Stimulated activated CD8-positive, alpha-beta memory T cell treated with anti-CD3 and anti-CD28 coated beads, Interleukin-2, amount 100 ng/mL, for 1 hour (primary cell): ENCODE measurements around the gene SAMD8.
"Not testable (repeated sequence)": the region's sequence is repeated elsewhere in the genome, so short reads cannot be mapped to it uniquely, and the experiment has no call there.

ENCODE experiments used
- DNase-seq, 2 donors: peaks; one replicate each; pipeline ENCODE4 v3.0.0-alpha.2; 2020; ENCODE audit warnings: low read depth in 2 of 2

SAMD8 gene

DNA sequence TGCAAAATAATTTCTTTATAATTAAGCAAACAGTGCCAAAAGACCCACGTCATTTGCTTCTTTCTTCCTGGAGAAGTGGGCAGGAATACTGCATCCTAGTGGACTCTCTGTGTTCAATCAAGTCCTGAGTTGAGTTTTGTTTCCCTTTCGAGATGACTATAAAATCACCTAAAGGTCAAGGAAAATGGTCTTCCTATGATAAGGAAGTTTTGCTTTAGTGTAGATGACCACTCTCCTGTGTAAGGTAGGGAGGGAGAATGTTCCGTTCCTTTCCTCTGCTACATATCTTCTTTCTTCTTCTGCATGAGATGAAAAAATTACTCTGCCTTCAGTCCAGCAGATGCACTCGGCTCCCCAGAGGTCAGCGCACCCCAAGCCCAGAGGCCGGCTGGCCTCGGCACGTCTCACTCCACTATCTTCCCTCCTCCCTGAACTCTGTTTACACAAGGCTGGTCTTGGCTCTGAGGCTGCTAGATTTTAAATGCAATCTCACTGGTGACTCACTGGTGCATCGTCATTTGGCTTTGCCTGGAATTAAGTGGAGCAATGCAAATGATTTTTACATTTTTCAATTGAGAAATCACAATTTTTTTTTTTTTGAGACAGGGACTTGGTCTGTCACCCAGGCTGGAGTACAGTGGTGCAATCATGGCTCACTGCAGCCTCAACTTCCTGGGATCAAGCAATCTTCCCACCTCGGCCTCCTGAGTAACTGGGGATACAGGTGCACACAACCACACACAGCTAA is 80.5 kb downstream of the SAMD8 start:
- no peak for DNase-seq

DNA sequence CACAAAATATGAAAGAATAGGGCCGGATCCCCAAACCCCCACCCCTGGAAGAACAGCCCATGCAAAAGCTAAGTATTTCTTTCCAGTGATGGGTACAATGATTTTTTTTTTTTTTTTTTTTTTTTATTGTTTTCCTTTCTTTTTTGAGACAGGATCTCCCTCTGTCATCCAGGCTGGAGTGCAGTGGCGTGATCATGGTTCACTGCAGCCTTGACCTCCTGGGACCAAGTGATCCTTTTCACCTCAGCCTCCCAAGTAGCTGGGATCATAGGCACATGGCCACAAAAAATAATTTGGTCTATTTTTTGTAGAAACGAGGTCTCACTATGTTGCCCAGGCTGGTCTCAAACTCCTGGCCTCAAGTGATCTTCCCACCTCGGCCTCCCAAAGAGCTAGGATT is 83.2 kb downstream of the SAMD8 start:
- not testable (repeated sequence) for DNase-seq

- no peak for DNase-seq
These were observed 83.7 kb downstream of the SAMD8 start for GRCh38 chr10:75195035-75195763.

GRCh38 chr10:75197066-75197465 is 85.6 kb downstream of the SAMD8 start:
- DNase-seq, result no peak

DNA sequence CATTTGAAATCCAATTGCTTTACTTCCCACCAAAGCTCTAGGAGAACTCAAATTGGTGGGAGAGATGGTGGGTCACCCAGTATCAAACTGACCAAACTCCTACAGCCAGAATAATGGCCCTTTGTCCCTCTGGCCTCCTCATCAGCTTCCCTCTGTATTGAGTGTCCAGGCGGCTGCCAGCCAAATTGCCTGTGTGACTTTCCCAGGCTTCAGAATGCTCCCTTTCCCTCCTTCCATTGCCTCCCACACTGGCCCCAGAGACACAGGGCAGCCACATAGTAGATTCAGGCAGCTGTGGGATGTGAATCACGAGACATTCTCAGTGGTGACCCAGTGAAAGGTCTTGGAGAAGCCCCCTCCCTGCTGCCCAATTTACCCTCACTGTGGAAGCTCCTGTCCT is 86.5 kb downstream of the SAMD8 start:
- no peak for DNase-seq

- not testable (repeated sequence) for DNase-seq
These were observed 88.5 kb downstream of the SAMD8 start for GRCh38 chr10:75199949-75200348.

DNA sequence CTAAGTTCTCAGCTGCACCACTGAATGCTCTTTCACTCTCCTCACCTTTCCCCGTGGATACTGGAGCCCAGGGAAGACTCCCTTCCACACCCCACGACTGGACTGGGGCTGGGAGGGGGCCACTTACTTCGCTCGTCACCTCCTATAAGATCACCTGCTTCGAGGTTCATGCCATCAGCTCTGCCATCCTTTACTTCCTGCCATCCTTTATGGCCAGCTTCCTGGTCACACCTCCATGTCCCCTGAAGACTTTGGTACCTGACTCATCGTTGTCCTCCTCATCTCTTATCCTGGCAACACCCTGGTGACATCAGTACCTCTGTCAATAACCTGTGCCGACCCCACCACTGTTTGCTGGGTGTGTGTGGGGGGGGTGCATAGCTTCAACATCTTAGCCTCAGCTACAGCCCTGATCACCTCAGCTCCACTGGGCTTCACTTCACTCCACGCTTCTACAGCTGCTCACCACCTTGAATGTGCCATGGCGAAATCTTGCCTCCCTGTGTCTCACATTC is 90.4 kb downstream of the SAMD8 start:
- DNase-seq, result no peak

DNA sequence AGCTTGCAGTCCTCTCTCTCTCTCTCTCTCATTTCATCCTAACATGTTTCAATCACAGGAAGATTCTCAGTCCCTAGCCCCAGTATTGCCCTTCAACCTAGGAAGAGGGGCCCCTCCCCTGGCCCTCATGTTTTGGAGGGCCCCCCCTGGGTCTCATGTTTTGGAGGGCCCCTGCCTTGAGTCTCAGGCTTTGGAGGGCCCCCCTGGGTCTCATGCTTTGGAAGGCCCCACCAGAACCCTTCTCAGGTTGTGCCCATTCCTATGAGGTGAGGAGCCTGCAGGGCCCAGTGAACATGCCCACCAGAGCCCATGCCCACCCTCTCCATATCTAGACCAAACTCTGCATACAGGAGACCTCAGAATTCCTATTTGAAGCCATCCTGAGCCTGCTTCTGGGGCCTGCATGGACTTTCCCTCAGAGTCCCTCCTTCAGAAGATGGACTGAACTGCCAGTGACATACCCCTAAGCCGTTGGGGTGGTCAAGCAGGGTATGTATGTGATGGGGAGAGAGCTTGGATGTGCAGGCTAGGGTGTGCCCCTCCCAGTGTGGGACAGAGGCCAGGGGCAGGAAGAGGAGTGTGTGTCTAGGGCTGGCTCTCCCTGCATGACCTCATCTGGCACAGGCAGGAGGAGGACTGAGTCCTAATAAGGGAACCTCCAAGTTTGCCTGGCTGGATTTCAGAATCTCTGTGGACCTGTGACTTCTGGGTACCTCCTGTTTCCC is 91.0 kb downstream of the SAMD8 start:
- no peak for DNase-seq

DNA sequence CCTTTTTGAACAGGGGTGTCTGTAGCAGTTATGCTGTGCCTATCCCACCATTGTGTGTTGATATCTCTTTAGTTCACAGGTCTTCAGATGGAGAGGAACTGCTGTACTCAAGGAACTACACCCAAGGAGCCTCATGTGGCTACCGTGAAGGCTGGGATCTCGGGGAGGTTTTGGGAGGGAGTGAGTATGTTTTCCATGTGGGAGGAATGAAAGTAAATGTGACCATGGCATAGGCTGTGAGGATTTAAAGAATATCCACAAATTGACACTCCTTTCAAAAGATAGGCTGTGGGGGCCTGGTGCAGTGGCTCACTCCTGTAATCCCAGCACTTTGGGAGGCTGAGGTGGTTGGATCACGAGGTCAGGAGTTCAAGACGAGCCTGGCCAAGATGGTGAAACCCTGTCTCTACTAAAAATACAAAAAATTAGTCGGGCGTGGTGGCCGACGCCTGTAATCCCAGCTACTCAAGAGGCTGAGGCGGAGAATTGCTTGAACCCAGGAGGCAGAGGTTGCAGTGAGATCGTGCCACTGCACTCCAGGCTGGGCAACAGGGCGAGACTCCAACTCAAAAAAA is 91.7 kb downstream of the SAMD8 start:
- not testable (repeated sequence) for DNase-seq

GRCh38 chr10:75203724-75204123 is 92.3 kb downstream of the SAMD8 start:
- no peak for DNase-seq

DNA sequence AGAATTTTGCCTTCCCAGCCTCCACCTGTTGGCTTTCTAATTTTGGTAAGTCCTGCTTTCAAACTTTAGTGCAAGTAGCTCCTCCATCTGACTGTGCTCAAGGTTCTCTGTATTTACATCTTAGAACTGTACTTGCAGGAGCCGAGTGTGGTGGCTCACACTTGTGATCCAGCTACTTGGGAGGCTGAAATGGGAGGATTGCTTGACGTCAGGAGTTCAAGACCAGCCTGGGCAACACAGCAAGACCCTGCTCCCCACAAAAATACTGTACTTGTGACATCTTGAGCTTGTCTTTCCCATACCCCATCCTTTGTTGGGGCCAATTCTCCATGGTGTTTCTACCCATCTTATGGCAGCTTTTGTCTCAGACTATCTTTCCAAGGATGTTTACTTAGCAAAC is 94.5 kb downstream of the SAMD8 start:
- no peak for DNase-seq

- DNase-seq, result not testable (repeated sequence)
These were observed 95.2 kb downstream of the SAMD8 start for GRCh38 chr10:75206638-75207037.

- DNase-seq, result no peak
These were observed 95.8 kb downstream of the SAMD8 start for GRCh38 chr10:75207079-75207856.

DNA sequence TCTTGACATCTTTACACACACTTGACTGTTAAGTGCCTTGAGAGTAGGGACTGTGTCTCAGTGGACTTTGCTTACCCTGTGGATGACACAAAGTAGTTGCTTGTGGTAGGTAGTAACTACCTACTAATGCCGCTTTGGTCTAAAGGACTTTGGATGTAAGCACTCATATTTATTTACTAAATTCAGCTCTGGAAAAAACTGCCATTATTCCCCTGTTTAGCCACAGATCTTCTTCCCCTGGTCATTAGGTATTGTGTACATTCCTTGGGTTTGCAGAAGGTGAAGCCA is 96.3 kb downstream of the SAMD8 start:
- DNase-seq, result no peak

GRCh38 chr10:75208181-75208580 is 96.7 kb downstream of the SAMD8 start:
- no peak for DNase-seq

DNA sequence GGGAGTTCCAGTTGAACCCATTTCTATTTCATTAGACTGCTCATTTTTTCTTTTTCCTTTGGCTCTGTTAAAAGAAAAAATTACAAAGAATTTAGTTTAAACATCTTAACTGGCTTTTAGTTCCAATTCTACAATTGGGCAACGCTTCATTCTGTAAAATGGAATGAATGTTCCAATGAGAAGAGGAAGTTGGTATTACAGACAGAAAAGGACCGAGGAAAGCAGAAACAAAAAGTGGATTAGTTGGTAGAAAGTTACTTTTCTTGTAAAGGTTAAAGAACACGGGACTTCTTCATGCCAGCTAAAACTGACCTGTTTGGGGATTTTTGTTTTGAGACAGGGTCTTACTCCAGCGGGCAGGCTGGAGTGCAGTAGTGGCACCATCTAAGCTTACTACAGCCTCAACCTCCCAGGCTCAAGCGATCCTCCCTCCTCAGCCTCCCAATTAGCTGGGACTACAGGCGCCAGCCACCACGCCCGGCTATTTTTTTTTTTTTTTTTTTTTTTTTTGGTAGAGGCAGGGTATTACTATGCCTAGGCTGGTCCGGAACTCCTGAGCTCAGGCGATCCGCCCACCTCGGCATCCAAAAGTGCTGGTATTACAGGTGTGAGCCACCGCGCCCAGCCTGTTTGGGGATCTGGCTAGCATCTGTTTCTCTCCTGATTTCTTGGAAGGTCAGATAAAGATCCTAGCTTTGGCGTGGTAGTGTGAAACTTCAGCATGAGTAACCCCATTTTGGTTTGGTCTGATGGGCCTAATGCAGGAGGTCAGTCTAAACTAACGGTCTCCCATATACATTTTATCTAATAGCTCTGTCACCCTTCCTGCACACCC is 97.8 kb downstream of the SAMD8 start:
- DNase-seq, result no peak

- DNase-seq, result peak; percentile 48 to 62
These were observed 98.4 kb downstream of the SAMD8 start for GRCh38 chr10:75209921-75210281.

DNA sequence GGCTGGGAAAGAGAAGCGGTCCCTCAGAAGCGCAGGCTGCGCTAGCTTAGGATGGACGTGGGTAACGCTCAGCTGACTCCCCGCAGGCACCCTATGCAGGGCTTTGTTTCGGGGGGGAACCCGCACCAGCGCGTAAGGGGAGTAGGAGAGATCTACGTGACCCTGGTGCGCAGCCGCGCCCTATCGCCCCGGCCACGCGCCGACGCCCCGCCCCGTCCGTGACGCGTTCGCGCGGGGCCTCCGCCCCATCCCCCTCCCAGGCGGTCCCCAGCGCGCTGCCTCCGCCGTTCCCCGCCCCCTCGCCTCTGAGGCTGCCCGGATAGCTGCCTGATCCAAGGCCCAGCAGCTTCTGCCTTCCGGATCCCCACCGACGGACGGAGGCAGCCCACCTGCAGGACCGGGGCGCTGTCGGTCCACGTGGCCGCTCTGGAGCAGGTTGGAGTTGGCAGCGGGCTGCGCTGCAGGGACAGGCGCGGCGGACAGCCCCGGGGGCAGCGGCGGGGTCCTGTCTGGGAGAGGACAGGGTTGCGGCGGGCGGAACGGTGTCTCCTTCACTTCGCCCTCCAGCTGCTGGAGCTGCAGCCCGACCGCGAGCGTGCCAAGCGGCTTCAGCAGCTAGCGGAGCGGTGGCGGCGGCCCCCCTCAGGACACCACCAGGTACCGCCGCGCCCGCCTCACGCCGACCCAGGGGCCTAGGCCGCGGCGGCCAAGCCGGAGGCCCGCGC is 99.0 kb downstream of the SAMD8 start, which contains the start of gene VDAC2:
Gene VDAC2 (plus strand): TSS at position 515 of the 725 bp plus-strand sequence. CDS start 363 bp downstream, outside the sequence.
- DNase-seq, result peak; percentile 93 to 94

DNA sequence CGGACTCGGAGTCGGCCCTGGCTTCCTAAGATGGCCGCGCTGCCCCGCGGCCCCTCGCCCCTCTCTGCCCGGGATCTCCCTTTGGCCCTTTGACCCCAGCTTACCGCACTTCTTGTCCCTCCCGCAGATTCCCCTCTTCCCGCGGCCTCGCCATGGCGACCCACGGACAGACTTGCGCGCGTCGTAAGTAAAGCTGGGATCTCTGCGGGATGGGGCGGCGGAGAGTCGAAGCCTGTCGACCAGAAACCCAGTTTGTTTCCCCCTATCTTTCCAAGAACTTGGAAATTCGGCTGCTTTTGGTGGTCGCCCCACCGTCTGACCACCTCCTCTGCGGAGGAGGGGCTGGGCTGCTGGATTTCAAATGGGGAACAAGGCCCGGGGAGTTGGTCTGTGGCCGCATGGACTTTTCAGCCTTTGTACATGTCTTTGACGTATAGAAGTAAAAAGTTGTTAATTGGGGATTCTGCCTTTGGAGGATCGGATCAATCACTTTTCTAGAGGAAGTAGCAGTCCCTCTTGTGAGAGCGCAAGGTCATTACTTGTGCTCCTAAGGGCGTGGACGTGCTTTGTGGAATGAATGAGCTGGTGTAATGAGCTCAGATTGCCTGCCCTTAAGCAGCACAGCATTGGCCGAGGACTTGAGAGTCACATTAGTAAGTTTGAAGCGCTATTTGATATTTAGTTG is 99.7 kb downstream of the SAMD8 start:
- DNase-seq, result no peak
